HFFc6 (cell line): ENCODE measurements around the gene SLC25A13. TPM values are rescaled to one million over a fixed set of nuclear protein-coding genes. Genes with fewer than 3 reads are reported as not detected.
A peak's percentile ranks its signal among the peaks of the same experiment; 100 is the strongest.

Experiments used
- DNase-seq: peaks from one replicate; pipeline ENCODE4 v3.0.0-alpha.2; 2018
- H3K27ac Mint-ChIP-seq: 2 replicates; pipeline ENCODE4 v1.8.0; 2020; ENCODE audit warnings: mild to moderate bottlenecking, mixed read lengths
- H3K27me3 Mint-ChIP-seq: 2 replicates; pipeline ENCODE4 v1.8.0; 2021; ENCODE audit warnings: mild to moderate bottlenecking, moderate library complexity, mixed read lengths; ENCODE audit not compliant: insufficient read depth
- H3K36me3 Mint-ChIP-seq: 2 replicates; pipeline ENCODE4 v1.8.0; 2021; ENCODE audit warnings: low read depth, mixed read lengths
- H3K4me1 Mint-ChIP-seq: 2 replicates; pipeline ENCODE4 v1.8.0; 2020; ENCODE audit warnings: low read depth, mixed read lengths
- H3K4me3 Mint-ChIP-seq: 2 replicates; pipeline ENCODE4 v1.8.0; 2020; ENCODE audit warnings: mild to moderate bottlenecking, moderate library complexity, mixed read lengths
- H3K9me3 Mint-ChIP-seq: 2 replicates; pipeline ENCODE4 v1.8.0; 2020; ENCODE audit warnings: mild to moderate bottlenecking, mixed read lengths
- CTCF ChIP-seq: fragments of 200-600 bp; sonication (generic); IDR thresholded peaks from 2 replicates; pipeline ENCODE4 v1.5.0; 2021; ENCODE audit warnings: antibody characterized with exemption, mild to moderate bottlenecking
- total RNA-seq, 6 experiments: library from RNA; stranded (reverse); fragmentation: NEBNext Ultra II Directional; extraction: Animal tissue kit (Norgen Biotek cat#: 25700); gene quantifications; 2 replicates in 1 of 6; 3 replicates in 5 of 6; pipeline ENCODE4 v1.2.3, GENCODE V29; 2021

Gene SLC25A13
- total RNA-seq, 6 experiments from 2014 or later = 7.4 to 15.4 (median 12.9) TPM

GRCh38 chr7:96104984-96105383 is 216.9 kb downstream of the SLC25A13 start:
- Mint-ChIP-seq H3K4me3 (no peak overlapping the region), H3K27me3 (no peaks in the 10 kb centered on the region; the same call in 1 of the 2 replicates), H3K36me3 (no peaks in the 10 kb centered on the region), H3K9me3 (no peaks in the 10 kb centered on the region), H3K27ac (no peak overlapping the region), H3K4me1 (no peaks in the 10 kb centered on the region)
- no peak for TF ChIP-seq CTCF
- no peak for DNase-seq

GRCh38 chr7:96102096-96102811 is 219.6 kb downstream of the SLC25A13 start:
- Mint-ChIP-seq H3K4me3 (no peak overlapping the region), H3K36me3 (no peaks in the 10 kb centered on the region), H3K9me3 (no peaks in the 10 kb centered on the region)

GRCh38 chr7:96100737-96101136 is 221.2 kb downstream of the SLC25A13 start:
- DNase-seq = no peak
- no peak overlapping the region for H3K27ac Mint-ChIP-seq
- no peaks in the 10 kb centered on the region for H3K36me3 Mint-ChIP-seq
- TF ChIP-seq CTCF = no peak
- H3K4me1 Mint-ChIP-seq = no peaks in the 10 kb centered on the region
- H3K27me3 Mint-ChIP-seq = no peaks in the 10 kb centered on the region; the same call in 1 of the 2 replicates
- H3K4me3 Mint-ChIP-seq = no peak overlapping the region
- no peaks in the 10 kb centered on the region for H3K9me3 Mint-ChIP-seq

More at GRCh38 chr7:96102096-96102811, 219.6 kb downstream of the SLC25A13 start:
- DNase-seq = no peak
- Mint-ChIP-seq H3K27me3 (no peaks in the 10 kb centered on the region; the same call in 1 of the 2 replicates), H3K27ac (no peak overlapping the region), H3K4me1 (no peaks in the 10 kb centered on the region)
- no peak for TF ChIP-seq CTCF

- H3K4me1 Mint-ChIP-seq = peaks cover 12% of the 10 kb centered on the region
- H3K4me3 Mint-ChIP-seq = no peak overlapping the region
- no peak for DNase-seq
- TF ChIP-seq CTCF = no peak
- no peaks in the 10 kb centered on the region; the same call in 1 of the 2 replicates for H3K27me3 Mint-ChIP-seq
- no peaks in the 10 kb centered on the region for H3K36me3 Mint-ChIP-seq
- H3K9me3 Mint-ChIP-seq = no peaks in the 10 kb centered on the region
- no peak overlapping the region for H3K27ac Mint-ChIP-seq
Measured at GRCh38 chr7:96097835-96098234, 224.1 kb downstream of the SLC25A13 start.

- H3K36me3 Mint-ChIP-seq = no peaks in the 10 kb centered on the region
- TF ChIP-seq CTCF = no peak
- peak; percentile 65 for DNase-seq
- peaks cover 12% of the 10 kb centered on the region for H3K4me1 Mint-ChIP-seq
- no peak overlapping the region for H3K4me3 Mint-ChIP-seq
- no peak overlapping the region for H3K27ac Mint-ChIP-seq
- H3K27me3 Mint-ChIP-seq = no peaks in the 10 kb centered on the region; the same call in 1 of the 2 replicates
- no peaks in the 10 kb centered on the region for H3K9me3 Mint-ChIP-seq
Measured at GRCh38 chr7:96093435-96093834, 228.5 kb downstream of the SLC25A13 start.
